NCI-H1092 (cell line): ENCODE results near the gene MARK2.
A peak's percentile ranks its signal among the peaks of the same experiment; 100 is the strongest.
"Not testable (repeated sequence)": the region's sequence is repeated elsewhere in the genome, so short reads cannot be mapped to it uniquely, and the experiment has no call there.

Experiments
- DNase-seq: peaks from one replicate; lab custom pipeline; 2025; lab: John Stamatoyannopoulos, UW

Gene MARK2

GRCh38 chr11:63838678-63839507 is at the start of gene MARK2:
MARK2 (plus strand) TSS chr11:63839110; CDS start chr11:63839507, 397 bp downstream.
- peak; percentile 99 for DNase-seq

GRCh38 chr11:63791495-63792167 is 47.3 kb upstream of the MARK2 start:
- DNase-seq: no peak

- DNase-seq: no peak
Observed at GRCh38 chr11:63793161-63793560, 45.7 kb upstream of the MARK2 start.

- DNase-seq: no peak
Observed at GRCh38 chr11:63795066-63795465, 43.8 kb upstream of the MARK2 start.

GRCh38 chr11:63800921-63801320 is 38.0 kb upstream of the MARK2 start:
- DNase-seq: no peak

GRCh38 chr11:63802637-63803414 is 36.1 kb upstream of the MARK2 start:
- no peak for DNase-seq

- DNase-seq: no peak
Observed at GRCh38 chr11:63804259-63804658, 34.7 kb upstream of the MARK2 start.

- DNase-seq: no peak
Observed at GRCh38 chr11:63805844-63806415, 33.0 kb upstream of the MARK2 start.

- not testable (repeated sequence) for DNase-seq
Observed at GRCh38 chr11:63810383-63810782, 28.5 kb upstream of the MARK2 start.

- DNase-seq: no peak
Observed at GRCh38 chr11:63811522-63811921, 27.4 kb upstream of the MARK2 start.

- peak; percentile 75 for DNase-seq
Observed at GRCh38 chr11:63813035-63813562, 25.8 kb upstream of the MARK2 start, which contains the start of gene SPINDOC. SPINDOC (plus strand) TSS chr11:63813456; CDS start chr11:63813687, 231 bp downstream.

- peak; percentile 61 for DNase-seq
Observed at GRCh38 chr11:63813563-63814382, 25.1 kb upstream of the MARK2 start.

- DNase-seq: no peak
Observed at GRCh38 chr11:63814383-63814736, 24.6 kb upstream of the MARK2 start.

GRCh38 chr11:63816166-63816565 is 22.7 kb upstream of the MARK2 start:
- no peak for DNase-seq

GRCh38 chr11:63816732-63817131 is 22.2 kb upstream of the MARK2 start:
- no peak for DNase-seq

- DNase-seq: no peak
Observed at GRCh38 chr11:63817758-63818498, 21.0 kb upstream of the MARK2 start.

- no peak for DNase-seq
Observed at GRCh38 chr11:63818609-63819008, 20.3 kb upstream of the MARK2 start.

- DNase-seq: no peak
Observed at GRCh38 chr11:63821411-63821810, 17.5 kb upstream of the MARK2 start.

- peak; percentile 58 for DNase-seq
Observed at GRCh38 chr11:63826471-63827190, 12.3 kb upstream of the MARK2 start.
